Ascending aorta (tissue), 2 donors: ENCODE measurements around the gene IFNL4. TPM values are rescaled to one million over a fixed set of nuclear protein-coding genes. Genes with fewer than 3 reads are reported as not detected.

Experiments
- DNase-seq, 2 donors: peaks; one replicate each; pipeline ENCODE4 v3.0.0-alpha.2; 2019; ENCODE audit warnings: low spot score in 2 of 2
- H3K27ac ChIP-seq, 2 donors: fragments of 200-600 bp; sonication (generic); one replicate each; pipeline ENCODE4 v1.5.1; 2016 to 2017; ENCODE audit warnings: mild to moderate bottlenecking in 1 of 2
- H3K27me3 ChIP-seq: fragments of 200-600 bp; sonication (generic); one replicate; pipeline ENCODE4 v1.5.1; 2017
- H3K36me3 ChIP-seq, 2 donors: fragments of 200-600 bp; sonication (generic); one replicate each; pipeline ENCODE4 v1.5.1; 2016
- H3K4me1 ChIP-seq, 2 donors: fragments of 200-600 bp; sonication (generic); one replicate each; pipeline ENCODE4 v1.5.1; 2016 to 2017; ENCODE audit warnings: mild to moderate bottlenecking in 1 of 2
- H3K4me3 ChIP-seq, 2 donors: fragments of 200-600 bp; sonication (generic); one replicate each; pipeline ENCODE4 v1.5.1; 2016 to 2017; ENCODE audit warnings: mild to moderate bottlenecking in 1 of 2
- H3K9me3 ChIP-seq, 2 donors: fragments of 200-600 bp; sonication (generic); one replicate each; pipeline ENCODE4 v1.5.1; 2016
- intact Hi-C: fragments of 100-400 bp; cut with DNase I; formaldehyde crosslinking; loops from one replicate; pipeline ENCODE4 v1.15.1; 2023
- total RNA-seq: library from RNA; depleted of rRNA; stranded (reverse); fragments of >200 nt; gene quantifications from one replicate; pipeline ENCODE4 v1.1.0, GENCODE V29; 2016
- TF ChIP-seq, protein P1 (sequence below), 3 experiments: fragments of 200-600 bp in 2 of 3; fragments of 450-650 bp in 1 of 3; sonication (generic) in 2 of 3; IDR thresholded peaks; one replicate each; pipeline ENCODE4 v1.5.1; 2016 to 2019; ENCODE audit warnings: antibody characterized with exemption in 3 of 3, mild to moderate bottlenecking in 1 of 3, moderate library complexity in 1 of 3

The IFNL4 gene
- total RNA-seq, 1 donor from 2014 or later, result not detected

- H3K27ac ChIP-seq, result no peak overlapping the region
- H3K36me3 ChIP-seq, result no peaks in the 10 kb centered on the region
- no peak overlapping the region for H3K4me3 ChIP-seq
- no peaks in the 10 kb centered on the region for H3K9me3 ChIP-seq
- intact Hi-C loops, result no loop called here
- DNase-seq, result no peak
- no peaks in the 10 kb centered on the region for H3K27me3 ChIP-seq
- TF ChIP-seq, protein P1, sequence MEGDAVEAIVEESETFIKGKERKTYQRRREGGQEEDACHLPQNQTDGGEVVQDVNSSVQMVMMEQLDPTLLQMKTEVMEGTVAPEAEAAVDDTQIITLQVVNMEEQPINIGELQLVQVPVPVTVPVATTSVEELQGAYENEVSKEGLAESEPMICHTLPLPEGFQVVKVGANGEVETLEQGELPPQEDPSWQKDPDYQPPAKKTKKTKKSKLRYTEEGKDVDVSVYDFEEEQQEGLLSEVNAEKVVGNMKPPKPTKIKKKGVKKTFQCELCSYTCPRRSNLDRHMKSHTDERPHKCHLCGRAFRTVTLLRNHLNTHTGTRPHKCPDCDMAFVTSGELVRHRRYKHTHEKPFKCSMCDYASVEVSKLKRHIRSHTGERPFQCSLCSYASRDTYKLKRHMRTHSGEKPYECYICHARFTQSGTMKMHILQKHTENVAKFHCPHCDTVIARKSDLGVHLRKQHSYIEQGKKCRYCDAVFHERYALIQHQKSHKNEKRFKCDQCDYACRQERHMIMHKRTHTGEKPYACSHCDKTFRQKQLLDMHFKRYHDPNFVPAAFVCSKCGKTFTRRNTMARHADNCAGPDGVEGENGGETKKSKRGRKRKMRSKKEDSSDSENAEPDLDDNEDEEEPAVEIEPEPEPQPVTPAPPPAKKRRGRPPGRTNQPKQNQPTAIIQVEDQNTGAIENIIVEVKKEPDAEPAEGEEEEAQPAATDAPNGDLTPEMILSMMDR (IDR thresholded peaks at IDR 0.05), result no peak
- H3K4me1 ChIP-seq, result no peaks in the 10 kb centered on the region
These were observed 11.2 kb downstream of the IFNL4 start for GRCh38 chr19:39237200-39238184.

- intact Hi-C loops, result no loop called here
- Histone ChIP-seq H3K27me3 (no peaks in the 10 kb centered on the region), H3K36me3 (no peaks in the 10 kb centered on the region), H3K4me3 (no peak overlapping the region), H3K27ac (no peak overlapping the region), H3K4me1 (no peaks in the 10 kb centered on the region), H3K9me3 (no peaks in the 10 kb centered on the region)
- TF ChIP-seq, protein P1 (IDR thresholded peaks at IDR 0.05), result no peak
- no peak for DNase-seq
These were observed 12.1 kb downstream of the IFNL4 start for GRCh38 chr19:39236527-39236926.

GRCh38 chr19:39232708-39233107, 15.9 kb downstream of the IFNL4 start:
- Histone ChIP-seq H3K27me3 (no peaks in the 10 kb centered on the region), H3K27ac (no peak overlapping the region), H3K4me3 (no peak overlapping the region), H3K4me1 (no peaks in the 10 kb centered on the region), H3K9me3 (no peaks in the 10 kb centered on the region), H3K36me3 (no peaks in the 10 kb centered on the region)
- intact Hi-C loops, result no loop called here
- TF ChIP-seq, protein P1 (IDR thresholded peaks at IDR 0.05), result no peak
- no peak for DNase-seq

DNA sequence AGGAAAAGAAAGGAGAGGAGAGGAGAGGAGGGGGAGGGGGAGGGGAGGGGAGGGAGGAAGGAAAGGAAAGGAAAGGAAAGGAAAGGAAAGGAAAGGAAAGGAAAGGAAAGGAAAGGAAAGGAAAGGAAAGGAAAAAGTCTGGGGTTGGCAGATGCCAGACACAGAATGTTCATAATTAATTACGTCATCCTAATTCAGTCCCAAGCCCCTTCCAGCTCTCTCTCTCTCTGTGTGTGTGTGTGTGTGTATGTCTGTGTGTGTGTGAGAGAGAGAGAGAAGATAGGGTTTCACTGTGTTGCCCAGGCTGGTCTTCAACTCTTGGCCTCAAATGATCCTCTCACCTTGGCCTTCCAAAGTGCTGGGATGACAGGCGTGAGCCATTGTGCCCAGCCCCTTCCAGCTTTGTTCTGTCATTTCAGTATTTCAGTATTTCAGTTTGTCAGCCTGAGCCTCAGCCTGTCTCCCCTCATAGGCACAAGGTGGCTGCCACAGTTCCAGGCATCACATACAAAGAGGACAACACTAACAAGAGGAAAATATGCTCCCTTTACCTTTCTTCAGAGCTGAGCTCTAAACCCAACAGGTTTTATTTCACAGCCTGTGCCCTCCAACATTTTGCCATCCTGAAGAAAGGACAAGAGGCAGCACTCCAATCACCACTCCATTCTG, 18.4 kb downstream of the IFNL4 start:
- TF ChIP-seq, protein P1 (IDR thresholded peaks at IDR 0.05), result no peak
- H3K9me3 ChIP-seq, result no peaks in the 10 kb centered on the region
- intact Hi-C loops, result no loop called here
- no peak overlapping the region for H3K27ac ChIP-seq
- no peak for DNase-seq
- H3K4me3 ChIP-seq, result no peak overlapping the region
- H3K36me3 ChIP-seq, result no peaks in the 10 kb centered on the region
- no peaks in the 10 kb centered on the region for H3K27me3 ChIP-seq
- no peaks in the 10 kb centered on the region for H3K4me1 ChIP-seq

DNA sequence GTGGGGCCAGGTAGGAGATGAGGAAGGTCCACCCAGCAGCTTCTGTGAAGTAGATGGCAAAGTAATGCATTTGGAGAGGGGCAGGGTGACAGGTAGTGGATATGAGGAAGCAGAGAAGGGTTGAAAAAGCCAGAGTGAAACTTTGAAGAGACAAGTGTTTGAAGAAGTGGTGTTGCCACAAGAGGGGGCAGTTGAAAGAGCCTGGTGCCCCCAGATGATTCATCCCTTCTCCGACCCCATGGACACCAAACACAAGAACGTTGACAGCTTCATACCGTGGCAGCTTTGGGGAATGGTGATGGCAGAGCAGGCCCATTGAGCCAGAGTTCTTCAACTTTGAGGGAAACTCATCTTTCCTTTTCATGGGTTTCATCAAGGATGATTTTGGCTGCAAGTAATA, 23.7 kb downstream of the IFNL4 start:
- Histone ChIP-seq H3K36me3 (no peaks in the 10 kb centered on the region), H3K27ac (no peak overlapping the region), H3K4me3 (no peak overlapping the region), H3K4me1 (no peaks in the 10 kb centered on the region), H3K27me3 (no peaks in the 10 kb centered on the region), H3K9me3 (no peaks in the 10 kb centered on the region)
- TF ChIP-seq, protein P1 (IDR thresholded peaks at IDR 0.05), result no peak
- intact Hi-C loops, result no loop called here
- DNase-seq, result no peak
